Measurements from ENCODE around the gene CHTF18.

The CHTF18 gene

GRCh38 chr16:794853-795466 lies 6.5 kb downstream of the CHTF18 start:
- DNase-seq = no peak

GRCh38 chr16:795580-796229 lies 7.3 kb downstream of the CHTF18 start:
- DNase-seq = no peak

- no peak for DNase-seq
Measured at GRCh38 chr16:796296-797119, 8.1 kb downstream of the CHTF18 start.

GRCh38 chr16:797120-797420 lies 8.7 kb downstream of the CHTF18 start:
- no peak for DNase-seq

GRCh38 chr16:797686-798085 lies 9.3 kb downstream of the CHTF18 start:
- DNase-seq = no peak

- DNase-seq = no peak
Measured at GRCh38 chr16:798666-799065, 10.2 kb downstream of the CHTF18 start.

- no peak for DNase-seq
Measured at GRCh38 chr16:799111-799947, 10.9 kb downstream of the CHTF18 start.

- DNase-seq = no peak
Measured at GRCh38 chr16:799948-800833, 11.8 kb downstream of the CHTF18 start, which contains the start of gene GNG13. GNG13 (minus strand) TSS chr16:800734; CDS start chr16:799077, 1,657 bp downstream.

- DNase-seq = no peak
Measured at GRCh38 chr16:800834-801511, 12.6 kb downstream of the CHTF18 start.

- DNase-seq = no peak
Measured at GRCh38 chr16:801584-802363, 13.4 kb downstream of the CHTF18 start.

- DNase-seq = no peak
Measured at GRCh38 chr16:802461-802860, 14.0 kb downstream of the CHTF18 start.

- no peak for DNase-seq
Measured at GRCh38 chr16:802914-803753, 14.7 kb downstream of the CHTF18 start.

- no peak for DNase-seq
Measured at GRCh38 chr16:803754-804080, 15.3 kb downstream of the CHTF18 start.

- no peak for DNase-seq
Measured at GRCh38 chr16:804193-805048, 16.0 kb downstream of the CHTF18 start.

- DNase-seq = no peak
Measured at GRCh38 chr16:805474-805873, 17.1 kb downstream of the CHTF18 start.

GRCh38 chr16:807347-808084 lies 19.1 kb downstream of the CHTF18 start:
- DNase-seq = peak; percentile 86

GRCh38 chr16:808085-808386 lies 19.6 kb downstream of the CHTF18 start:
- DNase-seq = no peak

GRCh38 chr16:813204-813915 lies 24.9 kb downstream of the CHTF18 start:
- peak; percentile 45 for DNase-seq
